Mesenchymal stem cell (in vitro differentiated cells and primary cell): ENCODE data around the gene RAMP1.
A peak's percentile ranks its signal among the peaks of the same experiment; 100 is the strongest.

ENCODE experiments used
- DNase-seq: peaks from one replicate; pipeline ENCODE4 v3.0.0-alpha.2; 2013
- H2AFZ ChIP-seq: one replicate; pipeline ENCODE4 v1.6.1; 2013; ENCODE audit warnings: low read depth, mild to moderate bottlenecking, control low read depth, inconsistent platforms, low read length, moderate library complexity
- H2AK5ac ChIP-seq: 2 replicates; pipeline ENCODE4 v1.6.1; 2013; ENCODE audit warnings: low read length, moderate library complexity, mild to moderate bottlenecking, inconsistent platforms; ENCODE audit not compliant: severe bottlenecking
- H2BK120ac ChIP-seq: one replicate; pipeline ENCODE4 v1.6.1; 2013; ENCODE audit warnings: low read depth, mild to moderate bottlenecking, inconsistent platforms, low read length, moderate library complexity
- H2BK12ac ChIP-seq, 2 experiments: one replicate each; pipeline ENCODE4 v1.6.1; 2013; ENCODE audit warnings: inconsistent platforms in 2 of 2, low read length in 2 of 2, mild to moderate bottlenecking in 2 of 2, moderate library complexity in 2 of 2, control low read depth in 1 of 2
- H2BK15ac ChIP-seq: one replicate; pipeline ENCODE4 v1.6.1; 2013; ENCODE audit warnings: mild to moderate bottlenecking, low read depth, inconsistent platforms; ENCODE audit not compliant: poor library complexity, severe bottlenecking
- H2BK5ac ChIP-seq: 2 replicates; pipeline ENCODE4 v1.6.1; 2013; ENCODE audit warnings: low read depth, mild to moderate bottlenecking, low read length, control low read depth, inconsistent platforms; ENCODE audit not compliant: poor library complexity, severe bottlenecking
- H3K14ac ChIP-seq, 2 experiments: one replicate each; pipeline ENCODE4 v1.6.1; 2013; ENCODE audit warnings: inconsistent platforms in 2 of 2, low read length in 2 of 2, control low read depth in 1 of 2, mild to moderate bottlenecking in 1 of 2, moderate library complexity in 1 of 2
- H3K18ac ChIP-seq, 2 experiments: one replicate each; pipeline ENCODE4 v1.6.1; 2013; ENCODE audit warnings: inconsistent platforms in 2 of 2, low read length in 2 of 2, control low read depth in 1 of 2, low read depth in 1 of 2, mild to moderate bottlenecking in 1 of 2
- H3K23ac ChIP-seq, 2 experiments: one replicate each; pipeline ENCODE4 v1.6.1; 2013; ENCODE audit warnings: inconsistent platforms in 2 of 2, low read length in 2 of 2, mild to moderate bottlenecking in 2 of 2, moderate library complexity in 2 of 2, control low read depth in 1 of 2
- H3K27ac ChIP-seq: 2 replicates; pipeline ENCODE4 v1.5.1; 2013; ENCODE audit warnings: mild to moderate bottlenecking, moderate library complexity, low read length, control low read depth, inconsistent platforms; ENCODE audit not compliant: poor library complexity, severe bottlenecking
- H3K27me3 ChIP-seq, 2 experiments: 2 replicates each; pipeline versions ENCODE4 v1.6.1 to v1.7.0; 2013; ENCODE audit warnings: low read length in 2 of 2, mild to moderate bottlenecking in 2 of 2, moderate library complexity in 2 of 2, control low read depth in 1 of 2, inconsistent platforms in 1 of 2; ENCODE audit not compliant: control insufficient read depth in 1 of 2, insufficient read depth in 1 of 2
- H3K36me3 ChIP-seq, 2 experiments: 2 replicates each; pipeline versions ENCODE4 v1.6.1 to v1.7.0; 2013; ENCODE audit warnings: low read length in 2 of 2, control low read depth in 1 of 2, inconsistent platforms in 1 of 2, low read depth in 1 of 2, mild to moderate bottlenecking in 1 of 2; ENCODE audit not compliant: insufficient read depth in 2 of 2, control insufficient read depth in 1 of 2
- H3K4ac ChIP-seq, 2 experiments: one replicate each; pipeline ENCODE4 v1.6.1; 2013; ENCODE audit warnings: inconsistent platforms in 2 of 2, low read length in 2 of 2, mild to moderate bottlenecking in 2 of 2, moderate library complexity in 2 of 2, control low read depth in 1 of 2, low read depth in 1 of 2
- H3K4me1 ChIP-seq: 2 replicates; pipeline ENCODE4 v1.6.1; 2013; ENCODE audit warnings: low read depth, low read length, control low read depth; ENCODE audit not compliant: control insufficient read depth, insufficient read depth
- H3K4me2 ChIP-seq: 2 replicates; pipeline ENCODE4 v1.6.1; 2013; ENCODE audit warnings: low read length, mild to moderate bottlenecking, inconsistent platforms; ENCODE audit not compliant: poor library complexity, severe bottlenecking
- H3K4me3 ChIP-seq, 2 experiments: 2 replicates each; pipeline versions ENCODE4 v1.5.1 to v1.7.0; 2013; ENCODE audit warnings: low read length in 2 of 2, mild to moderate bottlenecking in 2 of 2, control low read depth in 1 of 2, low read depth in 1 of 2; ENCODE audit not compliant: insufficient read depth in 1 of 2
- H3K79me1 ChIP-seq: replicated peaks from 2 replicates; pipeline ENCODE4 v1.6.1; 2013; ENCODE audit warnings: mild to moderate bottlenecking, control low read depth, low read length, inconsistent platforms; ENCODE audit not compliant: poor library complexity, severe bottlenecking
- H3K9ac ChIP-seq: 2 replicates; pipeline ENCODE4 v1.7.0; 2013; ENCODE audit warnings: mild to moderate bottlenecking, low read length, moderate library complexity
- H3K9me3 ChIP-seq: 2 replicates; pipeline ENCODE4 v1.7.0; 2013; ENCODE audit warnings: mild to moderate bottlenecking, low read length; ENCODE audit not compliant: control insufficient read depth
- H4K8ac ChIP-seq: one replicate; pipeline ENCODE4 v1.6.1; 2013; ENCODE audit warnings: inconsistent platforms, mild to moderate bottlenecking, low read length, moderate library complexity
- H4K91ac ChIP-seq: one replicate; pipeline ENCODE4 v1.6.1; 2013; ENCODE audit warnings: mild to moderate bottlenecking, low read length, inconsistent platforms
- WGBS: methylation state at CpG from one replicate; pipeline ENCODE4 v1.1.7; 2013; ENCODE audit warnings: mixed read lengths; 5-methylcytosine and 5-hydroxymethylcytosine counted together

RAMP1 gene

DNA sequence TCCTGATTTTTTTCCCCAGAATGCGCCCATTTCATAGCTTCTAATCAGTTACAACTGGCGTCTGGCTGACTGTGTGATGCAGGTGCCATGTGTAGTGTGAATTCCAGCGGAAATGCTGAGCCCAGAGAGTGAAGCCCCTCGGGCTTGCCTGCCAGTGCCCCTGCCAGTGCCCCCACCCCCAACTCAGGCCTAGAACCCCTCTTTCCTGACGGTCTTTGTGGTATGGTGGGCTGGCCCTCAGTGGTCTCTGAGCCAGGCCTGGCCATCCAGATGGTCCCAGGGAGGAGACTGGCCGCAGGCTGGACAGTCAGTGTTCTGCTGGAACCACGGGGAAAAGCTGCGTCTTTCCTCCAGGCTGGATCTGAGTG, 3.1 kb downstream of the RAMP1 start:
- Histone ChIP-seq H3K9me3 (no peaks in the 10 kb centered on the region), H3K4me2 (no peak overlapping the region), H3K36me3 (no peaks in the 10 kb centered on the region), H3K23ac (no peak overlapping the region), H2BK12ac (no peak overlapping the region), H3K27me3 (peaks cover 0 to 59% of the 10 kb centered on the region in 2 experiments), H4K8ac (no peak overlapping the region), H3K4me3 (no peak overlapping the region), H3K14ac (no peak overlapping the region), H3K27ac (no peak overlapping the region), H2AK5ac (no peak overlapping the region), H3K18ac (no peak overlapping the region), H2AFZ (no peak overlapping the region), H3K4me1 (peaks cover 43% of the 10 kb centered on the region), H3K9ac (no peak overlapping the region), H4K91ac (no peak overlapping the region), H3K79me1 (peaks cover 3% of the 10 kb centered on the region), H3K4ac (no peak overlapping the region), H2BK120ac (no peak overlapping the region), H2BK15ac (no peak overlapping the region), H2BK5ac (no peak overlapping the region)
- no peak for DNase-seq
- 96% methylated on average over 7 of the region's 8 CpGs for WGBS

DNA sequence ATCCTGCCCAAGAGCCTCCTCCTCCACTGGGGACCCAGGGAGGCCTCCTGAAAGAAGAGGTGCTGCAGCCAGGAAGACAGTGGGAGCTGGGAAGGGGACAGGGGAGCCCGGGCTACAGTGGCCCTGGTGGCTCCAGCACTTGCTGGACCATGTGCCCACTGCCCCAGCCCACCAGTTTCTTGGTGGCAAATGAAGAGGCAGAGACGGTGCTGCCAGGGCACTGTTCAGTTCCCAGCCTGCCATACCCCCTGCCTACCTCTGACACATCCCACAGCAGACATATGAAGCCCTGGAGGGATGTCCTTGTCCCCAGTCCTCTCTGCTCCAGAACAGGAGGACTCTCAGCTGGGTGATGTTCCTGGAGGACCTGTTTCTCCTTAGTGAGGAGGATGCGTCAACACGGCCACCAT, 3.7 kb downstream of the RAMP1 start:
- H3K4me1 ChIP-seq: peaks cover 44% of the 10 kb centered on the region
- H3K9me3 ChIP-seq: no peaks in the 10 kb centered on the region
- 83% methylated on average over 4 of the region's 4 CpGs for WGBS
- no peak overlapping the region for H2AFZ ChIP-seq
- H2BK5ac ChIP-seq: no peak overlapping the region
- H3K4ac ChIP-seq: peak overlapping the region in 1 of 2 experiments; percentile 26
- peaks cover 3% of the 10 kb centered on the region for H3K79me1 ChIP-seq
- no peak overlapping the region for H3K4me2 ChIP-seq
- no peak overlapping the region for H3K23ac ChIP-seq
- no peak overlapping the region for H3K27ac ChIP-seq
- H4K8ac ChIP-seq: no peak overlapping the region
- H3K9ac ChIP-seq: no peak overlapping the region
- no peak overlapping the region for H3K14ac ChIP-seq
- H4K91ac ChIP-seq: no peak overlapping the region
- H3K18ac ChIP-seq: no peak overlapping the region
- no peak overlapping the region for H2BK15ac ChIP-seq
- H2AK5ac ChIP-seq: no peak overlapping the region
- no peak overlapping the region for H2BK12ac ChIP-seq
- no peaks in the 10 kb centered on the region for H3K36me3 ChIP-seq
- H3K27me3 ChIP-seq: peaks cover 0 to 53% of the 10 kb centered on the region in 2 experiments
- no peak overlapping the region for H3K4me3 ChIP-seq
- no peak overlapping the region for H2BK120ac ChIP-seq
- no peak for DNase-seq

DNA sequence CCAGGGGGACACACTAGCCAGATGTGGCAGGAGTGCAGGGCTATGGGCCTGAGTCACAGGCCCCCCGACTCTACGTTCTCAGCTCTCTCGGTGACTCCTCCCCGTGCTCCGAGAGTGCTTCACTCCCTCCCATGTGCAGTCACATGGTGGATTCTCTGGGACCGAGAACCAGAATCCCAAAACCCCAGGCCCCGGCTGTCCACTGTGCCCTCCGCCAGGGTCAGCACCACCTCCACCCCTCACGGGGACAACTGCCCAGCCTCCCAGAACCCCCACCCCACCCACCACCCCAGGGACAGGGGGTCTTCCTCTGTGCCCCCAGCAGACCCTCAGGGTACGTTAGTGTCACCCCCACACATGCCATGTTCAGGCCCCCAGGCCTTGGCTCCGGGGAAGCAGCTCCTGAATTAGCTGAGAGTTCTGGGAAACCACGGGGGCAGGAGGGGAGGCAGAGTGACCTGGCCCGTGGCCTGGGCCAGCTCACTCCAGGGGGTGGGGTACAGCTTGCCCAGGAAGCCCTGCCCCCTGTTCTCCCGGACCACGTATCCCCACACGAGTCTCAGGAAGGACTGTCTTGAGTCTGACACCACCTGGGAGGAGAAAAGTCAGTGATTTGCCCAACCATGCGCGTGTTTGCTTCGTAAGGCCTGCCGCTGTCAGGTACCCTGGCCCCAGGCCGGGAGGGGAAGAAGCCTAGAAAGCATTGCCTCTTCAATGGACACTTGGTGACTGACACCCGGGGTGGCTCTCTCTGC, 4.4 kb downstream of the RAMP1 start:
- Histone ChIP-seq H3K36me3 (no peaks in the 10 kb centered on the region), H3K9me3 (no peaks in the 10 kb centered on the region), H2BK5ac (no peak overlapping the region), H4K8ac (no peak overlapping the region), H3K79me1 (peaks cover 3% of the 10 kb centered on the region), H3K4me1 (peaks cover 36% of the 10 kb centered on the region), H2BK12ac (peak overlapping the region in 1 of 2 experiments; percentile 45), H3K9ac (no peak overlapping the region), H4K91ac (peak overlapping the region; percentile 28), H3K4ac (no peak overlapping the region), H2AFZ (no peak overlapping the region), H3K14ac (peak overlapping the region in 1 of 2 experiments; percentile 31), H3K23ac (no peak overlapping the region), H2AK5ac (peak overlapping the region; percentile 4), H2BK120ac (peak overlapping the region; percentile 57), H3K4me3 (no peak overlapping the region), H3K27ac (no peak overlapping the region), H3K18ac (peak overlapping the region in 1 of 2 experiments; percentile 6), H2BK15ac (peak overlapping the region; percentile 54), H3K4me2 (no peak overlapping the region), H3K27me3 (peaks cover 0 to 47% of the 10 kb centered on the region in 2 experiments)
- WGBS: 76% methylated on average over 22 of the region's 22 CpGs
- DNase-seq: no peak

DNA sequence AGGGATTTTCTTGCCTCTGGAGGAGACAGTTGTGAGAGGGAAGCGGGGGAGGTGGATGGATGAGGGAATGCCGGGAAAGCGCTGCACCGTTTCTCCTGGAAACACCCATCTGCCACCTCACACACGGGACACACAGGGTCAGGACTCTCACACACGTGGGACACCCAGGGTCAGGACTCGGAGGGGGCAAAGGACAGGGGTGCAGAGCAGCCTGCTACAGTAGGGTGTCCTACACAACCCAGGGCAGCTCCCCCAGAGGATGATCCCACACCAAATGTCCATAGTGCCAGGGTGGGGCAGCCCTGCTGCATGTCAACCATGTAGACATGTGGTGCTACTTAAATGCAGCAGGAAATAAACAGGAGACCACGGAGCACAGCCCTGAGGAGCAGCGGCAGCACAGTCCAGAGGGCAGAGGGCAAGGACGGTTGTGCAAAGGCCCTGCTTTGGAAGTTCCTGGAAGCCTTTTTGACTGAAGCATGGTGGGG, 5.1 kb downstream of the RAMP1 start:
- Histone ChIP-seq H3K9ac (no peak overlapping the region), H4K91ac (peak overlapping the region; percentile 36), H2AK5ac (peak overlapping the region; percentile 4), H3K14ac (peak overlapping the region in 1 of 2 experiments; percentile 31), H3K18ac (peak overlapping the region; percentile 26 to 61), H3K4ac (no peak overlapping the region), H3K4me2 (no peak overlapping the region), H3K27me3 (peaks cover 0 to 50% of the 10 kb centered on the region in 2 experiments), H3K23ac (no peak overlapping the region), H2BK5ac (no peak overlapping the region), H2AFZ (no peak overlapping the region), H2BK15ac (no peak overlapping the region), H2BK120ac (peak overlapping the region; percentile 57), H4K8ac (peak overlapping the region; percentile 72), H3K36me3 (no peaks in the 10 kb centered on the region), H3K79me1 (peaks cover 3% of the 10 kb centered on the region), H3K4me3 (no peak overlapping the region), H3K4me1 (peaks cover 33% of the 10 kb centered on the region), H3K9me3 (no peaks in the 10 kb centered on the region), H3K27ac (peak overlapping the region; percentile 21), H2BK12ac (peak overlapping the region in 1 of 2 experiments; percentile 85)
- DNase-seq: no peak
- WGBS: 66% methylated on average over 10 of the region's 10 CpGs
